GM23338 (cell line): Measurements from ENCODE around the gene SOHLH1.

Experiments
- CTCF ChIP-seq, 2 experiments: fragments of 200-600 bp in 1 of 2; sonication (generic) in 1 of 2; conservative IDR thresholded peaks; 2 replicates each; pipeline versions ENCODE4 v1.5.1 to v1.6.1; 2016 to 2017; ENCODE audit warnings: antibody characterized with exemption in 2 of 2, low read depth in 2 of 2, mild to moderate bottlenecking in 2 of 2, moderate library complexity in 1 of 2
- EZH2 ChIP-seq: fragments of 200-600 bp; sonication (generic); IDR thresholded peaks from one replicate; pipeline ENCODE4 v1.8.0; 2017; ENCODE audit warnings: antibody characterized with exemption, mild to moderate bottlenecking, low read depth; ENCODE audit not compliant: unreplicated experiment
- EZH2phosphoT487 ChIP-seq: fragments of 200-600 bp; sonication (generic); IDR thresholded peaks from one replicate; pipeline ENCODE4 v1.8.1; 2018; ENCODE audit warnings: antibody characterized with exemption; ENCODE audit not compliant: unreplicated experiment
- JUNB ChIP-seq: IDR thresholded peaks from one replicate; pipeline ENCODE4 v1.6.1; 2016; ENCODE audit warnings: antibody characterized with exemption; ENCODE audit not compliant: unreplicated experiment

GRCh38 chr9:135683401-135684034 lies 15.8 kb downstream of the SOHLH1 start:
- TF ChIP-seq EZH2 (no peak), CTCF (conservative IDR thresholded peaks at IDR 0.05; ENCODE audit: low read depth in 2 of 2) (no peak), JUNB (no peak), EZH2phosphoT487 (no peak)
